Measurements from ENCODE around the gene SHOC1. TPM values are rescaled to one million over a fixed set of nuclear protein-coding genes. Genes with fewer than 3 reads are reported as not detected.
"Not testable (repeated sequence)": the region's sequence is repeated elsewhere in the genome, so short reads cannot be mapped to it uniquely, and the experiment has no call there.

Gene SHOC1
- total RNA-seq, 1 donor from 2014 or later: not detected

DNA sequence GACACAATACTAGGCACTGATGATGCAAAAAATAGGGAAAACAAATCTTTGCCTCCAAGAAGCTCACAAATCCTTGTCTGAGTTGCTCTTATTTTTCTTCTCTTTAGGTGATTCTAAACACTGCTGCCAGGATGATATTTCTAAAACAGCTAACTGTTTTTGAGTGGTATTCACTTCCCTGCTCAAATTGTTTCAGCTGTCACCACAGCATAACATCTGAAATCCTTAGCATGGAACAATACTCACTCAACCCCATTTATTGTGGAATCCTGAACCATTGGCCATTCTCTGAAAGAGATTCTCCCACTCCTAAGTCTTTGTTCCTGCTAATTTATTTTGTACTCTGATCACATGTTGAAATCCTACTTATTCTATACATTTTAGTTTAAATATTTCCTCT is 4.8 kb upstream of the SHOC1 start:
- TF ChIP-seq, protein P1, sequence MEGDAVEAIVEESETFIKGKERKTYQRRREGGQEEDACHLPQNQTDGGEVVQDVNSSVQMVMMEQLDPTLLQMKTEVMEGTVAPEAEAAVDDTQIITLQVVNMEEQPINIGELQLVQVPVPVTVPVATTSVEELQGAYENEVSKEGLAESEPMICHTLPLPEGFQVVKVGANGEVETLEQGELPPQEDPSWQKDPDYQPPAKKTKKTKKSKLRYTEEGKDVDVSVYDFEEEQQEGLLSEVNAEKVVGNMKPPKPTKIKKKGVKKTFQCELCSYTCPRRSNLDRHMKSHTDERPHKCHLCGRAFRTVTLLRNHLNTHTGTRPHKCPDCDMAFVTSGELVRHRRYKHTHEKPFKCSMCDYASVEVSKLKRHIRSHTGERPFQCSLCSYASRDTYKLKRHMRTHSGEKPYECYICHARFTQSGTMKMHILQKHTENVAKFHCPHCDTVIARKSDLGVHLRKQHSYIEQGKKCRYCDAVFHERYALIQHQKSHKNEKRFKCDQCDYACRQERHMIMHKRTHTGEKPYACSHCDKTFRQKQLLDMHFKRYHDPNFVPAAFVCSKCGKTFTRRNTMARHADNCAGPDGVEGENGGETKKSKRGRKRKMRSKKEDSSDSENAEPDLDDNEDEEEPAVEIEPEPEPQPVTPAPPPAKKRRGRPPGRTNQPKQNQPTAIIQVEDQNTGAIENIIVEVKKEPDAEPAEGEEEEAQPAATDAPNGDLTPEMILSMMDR (IDR thresholded peaks at IDR 0.05): no peak
- Mint-ChIP-seq H3K27me3 (ENCODE audit: low read depth) (no peaks in the 10 kb centered on the region), H3K4me1 (ENCODE audit: low read depth) (no peaks in the 10 kb centered on the region), H3K36me3 (ENCODE audit: low read depth) (no peaks in the 10 kb centered on the region), H3K9me3 (ENCODE audit: low read depth) (no peaks in the 10 kb centered on the region), H3K27ac (ENCODE audit: unreplicated experiment) (no peak overlapping the region), H3K4me3 (ENCODE audit: unreplicated experiment) (no peak overlapping the region)
- no peak for DNase-seq (ENCODE audit: low spot score)

DNA sequence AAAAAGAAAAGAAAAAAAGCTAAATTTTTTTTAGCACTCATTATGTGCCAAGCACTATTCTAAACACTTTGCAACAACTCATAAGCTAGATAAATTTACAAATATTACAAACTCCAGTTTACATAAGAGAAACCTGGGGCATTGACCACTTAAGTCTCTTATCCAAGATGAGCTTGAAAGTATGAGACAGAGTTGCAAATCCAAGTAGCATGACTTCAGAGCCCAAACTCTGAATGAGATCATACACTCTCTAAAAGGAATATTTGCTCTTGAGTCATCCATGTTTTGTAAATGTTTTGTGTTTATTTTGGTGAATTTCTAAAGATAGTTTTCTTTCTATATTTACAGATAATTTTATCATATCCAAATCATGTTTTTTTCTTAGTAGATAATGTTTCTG is 4.0 kb upstream of the SHOC1 start:
- H3K9me3 Mint-ChIP-seq (ENCODE audit: low read depth): no peaks in the 10 kb centered on the region
- no peak for DNase-seq (ENCODE audit: low spot score)

GRCh38 chr9:111795557-111795839 is 761 bp upstream of the SHOC1 start:
- Mint-ChIP-seq H3K9me3 (ENCODE audit: low read depth) (no peaks in the 10 kb centered on the region), H3K4me1 (ENCODE audit: low read depth) (no peaks in the 10 kb centered on the region), H3K36me3 (ENCODE audit: low read depth) (no peaks in the 10 kb centered on the region), H3K27ac (ENCODE audit: unreplicated experiment) (no peak overlapping the region), H3K4me3 (ENCODE audit: unreplicated experiment) (no peak overlapping the region), H3K27me3 (ENCODE audit: low read depth) (no peaks in the 10 kb centered on the region)
- DNase-seq (ENCODE audit: low spot score): no peak
- TF ChIP-seq, protein P1 (IDR thresholded peaks at IDR 0.05): no peak

More for the DNA sequence above, 4.0 kb upstream of the SHOC1 start:
- TF ChIP-seq, protein P1 (IDR thresholded peaks at IDR 0.05): no peak
- Mint-ChIP-seq H3K4me3 (ENCODE audit: unreplicated experiment) (no peak overlapping the region), H3K27ac (ENCODE audit: unreplicated experiment) (no peak overlapping the region), H3K27me3 (ENCODE audit: low read depth) (no peaks in the 10 kb centered on the region), H3K36me3 (ENCODE audit: low read depth) (no peaks in the 10 kb centered on the region), H3K4me1 (ENCODE audit: low read depth) (no peaks in the 10 kb centered on the region)

DNA sequence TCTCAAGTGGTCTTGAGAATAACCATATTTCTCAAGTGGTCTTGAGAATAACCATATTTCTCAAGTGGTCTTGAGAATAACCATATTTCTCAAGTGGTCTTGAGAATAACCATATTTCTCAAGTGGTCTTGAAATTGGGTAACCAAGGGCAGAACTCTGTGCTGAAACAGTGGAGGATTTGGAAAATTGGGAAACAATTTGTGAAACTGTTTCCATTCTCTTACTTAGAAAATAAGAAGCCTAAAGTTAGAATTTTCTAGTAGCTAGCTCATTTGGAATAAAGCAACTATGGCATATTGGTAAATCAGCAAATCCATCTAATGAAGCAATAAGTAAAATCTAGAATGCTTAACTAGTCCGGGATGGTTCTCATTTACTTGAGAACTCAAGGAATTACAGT is 2.9 kb downstream of the SHOC1 start:
- not testable (repeated sequence) for H3K4me3 Mint-ChIP-seq (ENCODE audit: unreplicated experiment); H3K9me3 Mint-ChIP-seq (ENCODE audit: low read depth)

DNA sequence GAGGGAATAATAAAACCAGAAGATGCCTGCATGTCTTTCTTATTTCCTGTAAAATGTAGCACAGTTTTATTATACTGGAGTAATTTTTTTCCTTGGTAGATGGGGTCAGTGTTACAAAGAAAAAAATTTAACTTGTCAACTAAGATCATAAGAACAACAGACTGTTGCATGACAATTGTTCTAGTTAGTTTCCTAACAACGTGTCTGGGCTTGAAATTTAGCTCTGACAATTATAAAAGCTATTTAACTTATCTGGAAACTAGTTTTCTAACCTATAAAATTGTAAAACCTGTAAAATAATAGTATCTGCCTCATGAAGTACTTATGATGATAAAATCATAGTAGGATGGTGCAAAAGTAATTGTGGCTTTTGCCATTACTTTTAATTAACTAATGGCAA is 4.9 kb downstream of the SHOC1 start:
- Mint-ChIP-seq H3K36me3 (ENCODE audit: low read depth) (peaks cover 5% of the 10 kb centered on the region), H3K9me3 (ENCODE audit: low read depth) (peaks cover 11% of the 10 kb centered on the region), H3K4me1 (ENCODE audit: low read depth) (no peaks in the 10 kb centered on the region), H3K27me3 (ENCODE audit: low read depth) (no peaks in the 10 kb centered on the region), H3K27ac (ENCODE audit: unreplicated experiment) (no peak overlapping the region), H3K4me3 (ENCODE audit: unreplicated experiment) (no peak overlapping the region)
- DNase-seq (ENCODE audit: low spot score): no peak
- TF ChIP-seq, protein P1 (IDR thresholded peaks at IDR 0.05): no peak

More for the DNA sequence above, 2.9 kb downstream of the SHOC1 start:
- H3K4me1 Mint-ChIP-seq (ENCODE audit: low read depth); DNase-seq (ENCODE audit: low spot score); H3K27me3 Mint-ChIP-seq (ENCODE audit: low read depth); H3K27ac Mint-ChIP-seq (ENCODE audit: unreplicated experiment); H3K36me3 Mint-ChIP-seq (ENCODE audit: low read depth): not testable (repeated sequence)

GRCh38 chr9:111783857-111784256 is 10.9 kb downstream of the SHOC1 start:
- Mint-ChIP-seq H3K9me3 (ENCODE audit: low read depth) (peaks cover 11% of the 10 kb centered on the region), H3K4me1 (ENCODE audit: low read depth) (no peaks in the 10 kb centered on the region), H3K36me3 (ENCODE audit: low read depth) (peaks cover 5% of the 10 kb centered on the region), H3K27ac (ENCODE audit: unreplicated experiment) (no peak overlapping the region), H3K4me3 (ENCODE audit: unreplicated experiment) (no peak overlapping the region), H3K27me3 (ENCODE audit: low read depth) (no peaks in the 10 kb centered on the region)
- DNase-seq (ENCODE audit: low spot score): no peak
- TF ChIP-seq, protein P1 (IDR thresholded peaks at IDR 0.05): no peak
